Activated T-helper 2 cell treated with anti-CD3 and anti-CD28 coated beads, Interferon-gamma antibody, Interleukin-2, Interleukin-4, amounts not matched to agents 10 μg/mL and 5 μg/mL and 100 μg/mL, durations not matched to agents 14 hours and 24 hours and 36 hours (primary cell): ENCODE results near the gene GLIS2. TPM values are rescaled to one million over a fixed set of nuclear protein-coding genes. Genes with fewer than 3 reads are reported as not detected.
"Not testable (repeated sequence)": the region's sequence is repeated elsewhere in the genome, so short reads cannot be mapped to it uniquely, and the experiment has no call there.

ENCODE experiments used
- DNase-seq: peaks from one replicate; pipeline ENCODE4 v3.0.0; 2021; ENCODE audit warnings: low spot score
- H3K27ac Mint-ChIP-seq: one replicate; pipeline ENCODE4 v1.8.0; 2021; ENCODE audit warnings: mixed read lengths
- H3K27me3 Mint-ChIP-seq: one replicate; pipeline ENCODE4 v1.8.0; 2021; ENCODE audit warnings: low read depth, mixed read lengths
- H3K36me3 Mint-ChIP-seq: one replicate; pipeline ENCODE4 v1.8.0; 2021; ENCODE audit warnings: low read depth, mixed read lengths
- H3K4me1 Mint-ChIP-seq: one replicate; pipeline ENCODE4 v1.8.0; 2021; ENCODE audit warnings: low read depth, mixed read lengths
- H3K4me3 Mint-ChIP-seq: one replicate; pipeline ENCODE4 v1.8.0; 2021; ENCODE audit warnings: low read depth, mild to moderate bottlenecking, moderate library complexity, mixed read lengths
- H3K9me3 Mint-ChIP-seq: one replicate; pipeline ENCODE4 v1.8.0; 2021; ENCODE audit warnings: mixed read lengths
- intact Hi-C: fragments of 100-400 bp; cut with micrococcal nuclease; formaldehyde crosslinking; loops from one replicate; pipeline ENCODE4 v1.15.1; 2023
- total RNA-seq: library from RNA; stranded (reverse); gene quantifications from 2 replicates; pipeline ENCODE4 v1.2.3, GENCODE V29; 2022

Gene GLIS2
- total RNA-seq, 1 donor from 2014 or later, result 2.1 TPM

GRCh38 chr16:4337540-4338088, 21.7 kb downstream of the GLIS2 start:
- Mint-ChIP-seq H3K4me3 (no peak overlapping the region), H3K36me3 (peaks cover 3% of the 10 kb centered on the region), H3K4me1 (no peaks in the 10 kb centered on the region), H3K27ac (no peak overlapping the region), H3K27me3 (no peaks in the 10 kb centered on the region), H3K9me3 (no peaks in the 10 kb centered on the region)
- DNase-seq, result no peak
- intact Hi-C loops, result no loop called here

DNA sequence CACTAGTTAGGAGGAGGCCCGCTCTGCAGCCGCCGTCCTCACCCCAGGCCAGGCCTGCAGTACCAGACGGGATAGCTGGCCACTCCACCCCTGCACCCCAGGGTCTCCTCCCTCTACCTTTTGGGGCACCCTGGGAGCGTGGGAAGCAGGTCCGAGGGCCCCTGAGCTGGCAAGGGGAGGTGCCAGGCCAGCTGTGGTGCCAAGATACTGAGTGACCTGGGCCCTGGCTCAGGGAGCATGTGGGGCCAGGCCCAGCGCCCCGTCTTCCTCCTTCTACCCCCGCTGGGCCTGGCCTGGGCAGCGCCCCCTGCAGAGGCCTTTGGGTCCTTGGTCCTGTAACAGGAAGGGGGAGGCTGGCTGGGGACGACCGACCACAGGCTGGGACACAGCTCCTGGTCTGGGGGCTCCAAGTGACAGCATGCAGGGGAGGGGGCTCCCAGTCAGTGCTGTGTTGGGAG, 22.3 kb downstream of the GLIS2 start:
- no peak overlapping the region for H3K27ac Mint-ChIP-seq
- H3K4me1 Mint-ChIP-seq, result no peaks in the 10 kb centered on the region
- intact Hi-C loops, result no loop called here
- no peak overlapping the region for H3K4me3 Mint-ChIP-seq
- no peak for DNase-seq
- no peaks in the 10 kb centered on the region for H3K9me3 Mint-ChIP-seq
- H3K27me3 Mint-ChIP-seq, result no peaks in the 10 kb centered on the region
- peaks cover 3% of the 10 kb centered on the region for H3K36me3 Mint-ChIP-seq

- no peak overlapping the region for H3K4me3 Mint-ChIP-seq
- H3K27me3 Mint-ChIP-seq, result no peaks in the 10 kb centered on the region
- peaks cover 3% of the 10 kb centered on the region for H3K36me3 Mint-ChIP-seq
- DNase-seq, result no peak
- no peaks in the 10 kb centered on the region for H3K4me1 Mint-ChIP-seq
- intact Hi-C loops, result no loop called here
- H3K27ac Mint-ChIP-seq, result no peak overlapping the region
- no peaks in the 10 kb centered on the region for H3K9me3 Mint-ChIP-seq
These were observed 22.9 kb downstream of the GLIS2 start for GRCh38 chr16:4338712-4339299.

DNA sequence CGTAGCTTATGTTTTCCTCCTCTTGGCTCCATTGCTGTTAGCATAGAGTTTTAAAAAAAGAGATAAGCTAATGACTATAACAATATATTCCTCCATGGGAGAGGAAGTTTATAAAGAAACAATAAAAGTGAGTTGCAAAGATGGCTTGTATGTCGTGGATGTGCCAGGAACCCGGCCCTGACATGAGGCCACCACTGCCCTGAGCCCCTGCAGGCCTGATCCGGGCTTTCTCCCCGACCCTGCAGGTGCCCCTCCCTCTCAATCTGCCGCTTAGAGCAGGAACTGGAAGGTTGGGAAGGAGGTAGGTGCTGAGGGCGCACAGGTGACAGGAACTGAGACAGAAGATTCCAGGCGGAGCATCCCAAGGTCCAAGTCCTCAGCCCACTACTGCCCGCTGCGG, 23.6 kb downstream of the GLIS2 start:
- Mint-ChIP-seq H3K4me3 (no peak overlapping the region), H3K36me3 (peaks cover 3% of the 10 kb centered on the region), H3K4me1 (no peaks in the 10 kb centered on the region), H3K9me3 (no peaks in the 10 kb centered on the region), H3K27me3 (no peaks in the 10 kb centered on the region), H3K27ac (no peak overlapping the region)
- intact Hi-C loops, result no loop called here
- no peak for DNase-seq

DNA sequence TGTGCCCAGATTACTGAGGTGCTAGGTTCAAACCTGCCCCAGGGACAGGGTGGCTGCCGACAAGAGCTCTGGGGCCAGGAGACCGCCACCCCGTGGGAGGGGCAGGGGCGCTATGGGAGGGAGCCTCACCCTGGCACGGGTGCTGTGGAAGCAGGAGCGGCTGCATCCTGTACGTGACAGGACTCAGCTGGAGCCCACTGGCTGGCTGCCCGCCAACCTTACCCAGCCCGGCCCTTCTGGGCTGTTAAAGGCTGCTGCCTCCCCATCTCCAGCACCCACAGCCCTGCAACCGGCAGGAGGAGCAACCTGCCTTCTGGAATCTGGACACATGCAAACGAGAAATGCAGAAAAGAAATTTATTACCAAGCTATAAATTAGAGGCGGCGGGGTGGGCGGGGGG, 24.0 kb downstream of the GLIS2 start:
- no peak overlapping the region for H3K4me3 Mint-ChIP-seq
- no peaks in the 10 kb centered on the region for H3K4me1 Mint-ChIP-seq
- no peak overlapping the region for H3K27ac Mint-ChIP-seq
- DNase-seq, result no peak
- no peaks in the 10 kb centered on the region for H3K9me3 Mint-ChIP-seq
- H3K36me3 Mint-ChIP-seq, result peaks cover 3% of the 10 kb centered on the region
- H3K27me3 Mint-ChIP-seq, result no peaks in the 10 kb centered on the region
- intact Hi-C loops, result no loop called here

DNA sequence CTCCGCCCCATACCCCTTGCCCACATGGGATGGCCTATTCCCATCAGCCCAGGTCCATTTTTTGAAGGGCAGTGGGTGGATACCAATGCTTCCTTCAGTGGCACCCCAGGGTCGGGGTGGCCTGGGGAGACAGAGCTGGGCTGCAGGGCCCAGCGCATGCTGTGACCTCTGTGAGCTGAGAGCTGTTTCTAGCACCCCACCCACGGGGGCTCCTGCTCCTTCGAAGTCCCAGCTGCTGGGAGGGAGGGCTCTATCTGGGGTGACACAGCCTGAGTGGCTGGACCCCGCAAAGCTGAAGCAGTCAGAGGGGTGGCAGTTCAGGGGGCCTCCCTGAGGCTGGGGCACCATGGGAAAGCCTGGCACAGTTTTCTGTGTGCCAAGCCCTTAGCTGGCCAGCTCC, 24.6 kb downstream of the GLIS2 start:
- Mint-ChIP-seq H3K4me1 (no peaks in the 10 kb centered on the region), H3K27ac (no peak overlapping the region), H3K36me3 (peaks cover 3% of the 10 kb centered on the region), H3K9me3 (no peaks in the 10 kb centered on the region), H3K27me3 (no peaks in the 10 kb centered on the region), H3K4me3 (no peak overlapping the region)
- no peak for DNase-seq
- intact Hi-C loops, result no loop called here

GRCh38 chr16:4341250-4341649, 25.4 kb downstream of the GLIS2 start:
- intact Hi-C loops, result no loop called here

GRCh38 chr16:4342866-4343744, 27.2 kb downstream of the GLIS2 start:
- Mint-ChIP-seq H3K27ac (no peak overlapping the region), H3K27me3 (no peaks in the 10 kb centered on the region), H3K4me3 (no peak overlapping the region), H3K9me3 (no peaks in the 10 kb centered on the region), H3K4me1 (no peaks in the 10 kb centered on the region), H3K36me3 (peaks cover 3% of the 10 kb centered on the region)
- intact Hi-C loops, result no loop called here
- DNase-seq, result no peak

More at GRCh38 chr16:4341250-4341649, 25.4 kb downstream of the GLIS2 start:
- no peak for DNase-seq
- Mint-ChIP-seq H3K27me3 (no peaks in the 10 kb centered on the region), H3K27ac (no peak overlapping the region), H3K4me1 (no peaks in the 10 kb centered on the region), H3K9me3 (no peaks in the 10 kb centered on the region), H3K4me3 (no peak overlapping the region), H3K36me3 (peaks cover 3% of the 10 kb centered on the region)

- intact Hi-C loops, H3K36me3 Mint-ChIP-seq, H3K4me1 Mint-ChIP-seq, H3K9me3 Mint-ChIP-seq, H3K27ac Mint-ChIP-seq, H3K27me3 Mint-ChIP-seq, DNase-seq, H3K4me3 Mint-ChIP-seq: not testable (repeated sequence)
These were observed 28.6 kb downstream of the GLIS2 start for GRCh38 chr16:4344300-4344982.

GRCh38 chr16:4344983-4345835, 29.3 kb downstream of the GLIS2 start:
- no peak overlapping the region for H3K27ac Mint-ChIP-seq

GRCh38 chr16:4345836-4346781, 30.2 kb downstream of the GLIS2 start:
- no peak for DNase-seq
- intact Hi-C loops, result no loop called here
- H3K4me1 Mint-ChIP-seq, result no peaks in the 10 kb centered on the region
- no peaks in the 10 kb centered on the region for H3K9me3 Mint-ChIP-seq
- H3K27me3 Mint-ChIP-seq, result no peaks in the 10 kb centered on the region
- no peak overlapping the region for H3K4me3 Mint-ChIP-seq
- H3K36me3 Mint-ChIP-seq, result peaks cover 11% of the 10 kb centered on the region
- no peak overlapping the region for H3K27ac Mint-ChIP-seq

More at GRCh38 chr16:4344983-4345835, 29.3 kb downstream of the GLIS2 start:
- Mint-ChIP-seq H3K36me3 (peaks cover 5% of the 10 kb centered on the region), H3K4me1 (no peaks in the 10 kb centered on the region), H3K9me3 (no peaks in the 10 kb centered on the region), H3K27me3 (no peaks in the 10 kb centered on the region), H3K4me3 (no peak overlapping the region)
- DNase-seq, result no peak
- intact Hi-C loops, result no loop called here
